Measurements from ENCODE around the gene OR5H1.
"Not testable (repeated sequence)": the region's sequence is repeated elsewhere in the genome, so short reads cannot be mapped to it uniquely, and the experiment has no call there.

OR5H1 gene

DNA sequence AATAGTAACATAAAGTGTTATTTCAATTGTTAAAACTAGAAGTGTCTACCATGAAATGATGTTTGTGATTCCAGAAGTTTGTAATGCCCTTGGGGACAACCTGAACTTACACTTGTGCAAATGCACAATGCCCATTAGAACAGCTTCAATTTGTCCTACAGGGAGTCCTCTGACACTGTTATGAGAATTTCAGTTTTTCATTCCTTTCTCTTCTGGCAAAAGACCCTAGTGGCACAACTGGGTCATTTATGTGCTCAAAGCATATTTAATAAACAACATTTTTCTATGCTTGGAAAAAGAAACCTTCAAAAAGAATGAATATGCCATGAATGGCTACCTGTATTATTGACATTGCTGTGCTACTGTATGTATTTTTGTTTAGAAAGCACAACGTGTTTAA, at the start of gene OR5H1:
Gene OR5H1, plus strand, starts transcription at position 301 of the 400 bp plus-strand sequence. CDS start 1,977 bp downstream, outside the sequence.
- no peak for DNase-seq

DNA sequence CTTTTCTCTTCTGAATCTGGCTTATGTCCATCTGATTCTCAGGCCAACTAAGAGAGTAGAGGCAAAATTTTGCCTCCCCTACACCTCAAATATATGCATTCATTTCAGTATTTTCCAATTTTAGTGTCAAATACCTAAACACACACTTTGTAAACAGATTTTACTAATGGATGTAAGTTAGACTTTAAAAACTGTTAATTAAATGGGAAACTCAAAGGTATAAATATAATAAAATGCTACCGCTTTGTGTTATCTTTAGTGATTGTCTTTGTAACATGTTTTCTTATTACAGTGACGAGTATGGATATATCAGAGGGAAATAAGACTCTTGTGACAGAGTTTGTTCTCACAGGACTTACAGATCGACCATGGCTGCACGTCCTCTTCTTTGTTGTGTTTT, 43.6 kb upstream of the OR5H1 start, which contains the start of gene OR5AC2:
Gene OR5AC2, plus strand, starts transcription at position 301 of the 400 bp plus-strand sequence. Its CDS starts 0 bp downstream, at position 301.
- no peak for DNase-seq

DNA sequence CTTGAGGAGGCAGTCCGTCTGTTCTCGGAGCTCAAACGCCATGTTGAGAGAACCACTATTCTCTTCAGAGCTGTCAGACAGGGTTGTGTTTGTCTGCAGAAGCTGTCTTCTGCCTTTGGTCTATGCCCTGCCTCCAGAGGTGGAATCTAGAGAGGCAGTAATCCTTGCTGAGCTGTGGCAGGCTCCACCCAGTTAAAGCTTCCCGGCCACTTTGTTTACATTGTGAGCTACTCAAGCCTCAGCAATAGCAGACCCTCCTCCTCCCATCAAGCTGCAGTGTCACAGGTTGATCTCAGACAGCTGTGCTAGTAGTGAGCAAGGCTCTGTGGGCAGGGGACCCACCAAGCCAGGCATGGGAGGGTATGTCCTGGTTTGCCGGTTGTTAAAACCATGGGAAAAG, 34.6 kb upstream of the OR5H1 start:
- DNase-seq: no peak

DNA sequence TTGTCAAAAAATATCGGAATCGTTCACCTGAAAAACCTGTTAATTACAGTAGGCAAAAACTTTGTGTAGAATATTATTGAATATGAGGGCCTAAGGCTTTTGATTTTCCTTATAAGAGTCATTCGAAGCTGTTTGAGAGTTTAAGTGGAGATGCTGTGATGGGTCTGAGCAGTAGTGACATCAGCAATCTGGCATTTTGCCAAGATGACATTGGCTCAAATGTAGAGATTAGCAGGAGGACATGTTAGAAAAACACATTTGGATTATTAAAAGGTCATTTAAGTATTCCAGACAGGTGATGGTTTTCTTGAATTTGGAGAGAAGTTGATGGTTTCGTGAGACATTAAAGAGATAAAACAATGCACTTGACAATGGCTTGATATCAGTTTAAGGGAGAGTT, 30.7 kb upstream of the OR5H1 start:
- no peak for DNase-seq

DNA sequence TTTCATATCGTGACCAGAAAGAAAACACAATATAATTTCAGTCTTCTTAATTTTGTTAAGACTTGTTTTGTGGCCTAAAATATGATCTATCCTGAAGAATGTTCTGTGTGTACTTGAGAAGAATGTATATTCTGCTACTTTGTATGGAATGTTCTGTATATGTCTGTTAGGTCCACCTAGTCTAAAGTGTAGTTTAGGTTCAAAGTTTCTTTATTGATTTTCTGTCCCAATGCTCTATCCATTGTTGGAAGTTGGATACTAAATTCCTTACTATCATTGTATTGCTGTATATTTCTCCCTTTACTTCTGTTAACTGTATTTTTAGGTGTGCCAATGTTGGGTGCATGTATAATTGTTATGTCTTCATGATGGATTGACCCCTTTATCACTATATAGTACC, 22.4 kb upstream of the OR5H1 start:
- no peak for DNase-seq

DNA sequence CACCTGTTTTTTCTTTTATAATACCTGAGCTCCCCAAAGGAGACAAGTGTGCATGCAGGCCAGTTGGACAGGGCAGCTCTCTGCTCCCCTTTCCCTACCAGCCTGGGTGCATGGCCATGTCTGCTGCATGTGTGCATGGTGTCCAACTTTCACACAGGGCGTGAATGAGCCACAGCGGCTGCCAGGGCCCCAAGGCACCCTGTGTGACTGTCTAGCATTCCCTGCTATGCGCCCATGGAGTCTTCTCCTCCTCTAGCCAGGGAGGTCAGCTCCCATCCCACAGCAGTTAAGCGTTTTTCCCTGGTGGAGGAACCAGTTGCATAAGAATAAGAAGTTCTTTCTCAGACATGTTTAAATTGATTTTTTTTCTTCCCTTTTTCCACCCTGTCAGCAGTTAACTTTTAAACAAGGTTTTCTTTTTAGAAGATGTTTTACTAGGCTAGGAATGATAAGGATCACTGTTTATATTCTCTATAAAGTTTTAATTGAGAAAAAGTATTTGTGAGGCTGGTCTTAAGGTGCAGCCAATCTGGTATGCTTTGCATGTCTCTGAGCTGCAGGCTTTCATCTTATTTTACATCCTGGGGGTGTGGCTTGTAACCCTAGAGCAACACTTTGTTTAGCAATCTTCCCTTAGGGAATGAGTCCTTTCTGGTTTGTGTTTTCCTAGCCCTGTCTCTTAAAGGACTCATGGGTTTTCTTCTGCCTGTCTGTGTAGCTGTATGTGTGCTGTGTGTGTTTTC, 20.5 kb upstream of the OR5H1 start:
- no peak for DNase-seq

DNA sequence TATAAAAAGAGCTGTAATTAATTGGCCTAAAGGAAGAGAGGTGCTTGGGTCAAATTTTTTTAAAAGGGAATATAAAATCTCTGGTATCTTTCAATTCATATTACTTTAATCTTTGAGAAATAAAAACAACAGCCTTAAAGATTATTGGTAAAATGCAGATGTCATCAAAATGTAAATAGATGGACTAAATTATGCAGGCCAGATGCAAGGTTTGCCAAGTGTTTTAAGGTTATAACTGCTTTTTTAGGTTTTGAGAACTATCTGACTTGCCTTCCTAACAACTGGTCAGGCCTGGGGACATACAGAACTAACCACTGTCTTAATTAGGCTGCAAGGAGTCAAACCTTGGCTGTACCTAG, 20.0 kb upstream of the OR5H1 start:
- DNase-seq: no peak

DNA sequence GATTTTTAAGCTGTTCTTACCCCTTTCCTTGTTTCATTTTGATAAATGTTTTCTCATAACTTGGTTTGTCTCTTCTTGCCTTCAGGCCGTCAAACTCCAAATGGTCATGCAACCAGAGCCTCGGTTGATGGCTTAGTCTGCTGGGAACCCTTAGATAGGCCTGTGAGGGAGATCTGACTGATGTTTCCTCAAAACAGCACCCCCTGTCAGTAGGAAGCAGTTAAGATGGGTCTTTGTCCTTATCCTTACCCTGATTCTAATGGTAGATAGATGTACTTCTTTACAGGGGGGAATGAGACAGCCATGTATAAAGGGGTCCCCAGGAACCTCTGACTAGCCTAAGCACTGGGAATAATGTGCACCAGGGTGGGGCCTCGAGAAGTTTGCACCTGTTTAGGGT, 16.3 kb upstream of the OR5H1 start:
- DNase-seq: no peak

DNA sequence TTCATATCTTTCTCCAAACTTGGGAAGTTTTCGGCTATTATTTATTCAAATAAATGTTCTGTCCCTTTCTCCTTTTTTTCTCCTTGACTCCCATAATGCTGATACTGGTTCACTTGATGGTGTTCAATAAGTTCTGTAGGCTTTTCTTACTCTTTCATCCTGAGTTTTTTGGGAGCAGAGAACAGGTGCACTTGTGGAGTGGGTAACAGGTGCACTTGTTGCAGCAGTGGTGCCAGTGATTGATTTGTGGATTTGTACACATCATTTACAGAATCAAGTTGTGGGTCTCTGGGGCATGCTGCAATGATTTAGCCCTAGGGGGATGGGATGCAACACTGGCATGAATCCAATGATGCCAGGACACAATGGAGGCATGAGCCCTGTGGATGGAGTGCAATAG, 14.8 kb upstream of the OR5H1 start:
- no peak for DNase-seq

DNA sequence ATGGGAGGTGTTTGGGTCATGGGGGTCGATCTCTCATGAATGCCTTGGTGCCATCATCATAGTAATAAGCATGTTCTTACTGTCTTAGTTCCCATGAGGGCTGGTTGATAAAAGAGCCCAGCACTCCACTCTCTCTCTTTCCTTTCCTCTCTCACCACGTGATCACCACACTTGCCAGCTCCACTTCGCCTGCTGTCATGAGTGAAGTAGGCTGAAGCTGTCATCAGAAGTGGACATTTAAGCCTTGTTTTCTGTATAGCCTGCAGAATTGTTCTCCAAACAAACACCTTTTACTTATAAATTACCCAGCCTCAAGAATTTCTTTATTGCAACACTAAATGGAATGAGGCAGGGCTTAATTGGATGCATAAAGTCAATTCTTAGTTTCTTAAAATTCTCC, 6.1 kb downstream of the OR5H1 start:
- DNase-seq: no peak

DNA sequence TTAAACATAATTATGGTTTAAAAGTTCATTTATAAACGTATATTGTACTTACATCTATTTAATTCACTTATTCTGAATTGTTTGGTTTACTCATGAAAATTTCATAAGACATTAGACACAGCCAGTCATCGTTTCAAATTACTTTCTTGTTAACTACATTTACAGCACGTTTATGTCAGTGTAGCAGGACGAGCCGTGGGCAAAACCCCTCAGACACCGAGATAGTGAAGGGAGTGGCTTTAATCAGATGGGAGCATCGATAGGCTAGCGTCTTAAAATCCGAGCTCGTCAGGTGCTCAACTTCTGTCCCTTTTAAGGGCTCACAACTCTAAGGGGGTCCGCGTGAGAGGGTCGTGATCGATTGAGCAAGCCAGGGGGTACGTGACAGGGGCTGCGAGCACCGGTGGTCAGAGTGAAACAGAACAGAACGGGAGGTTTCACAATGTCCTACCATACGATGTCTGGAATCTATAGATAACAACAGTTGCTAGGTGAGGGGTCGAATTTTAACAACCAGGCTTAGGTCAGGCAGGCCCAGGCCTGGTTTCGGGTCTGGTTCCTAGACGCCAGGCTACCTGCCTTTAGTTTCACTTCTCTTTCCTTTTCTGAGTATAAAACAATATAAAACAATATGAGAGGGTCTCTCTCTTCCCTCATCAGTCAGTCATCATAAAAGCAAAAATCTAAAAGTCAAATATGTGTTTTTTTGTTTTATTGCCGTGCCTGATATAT, 7.5 kb downstream of the OR5H1 start:
- not testable (repeated sequence) for DNase-seq

DNA sequence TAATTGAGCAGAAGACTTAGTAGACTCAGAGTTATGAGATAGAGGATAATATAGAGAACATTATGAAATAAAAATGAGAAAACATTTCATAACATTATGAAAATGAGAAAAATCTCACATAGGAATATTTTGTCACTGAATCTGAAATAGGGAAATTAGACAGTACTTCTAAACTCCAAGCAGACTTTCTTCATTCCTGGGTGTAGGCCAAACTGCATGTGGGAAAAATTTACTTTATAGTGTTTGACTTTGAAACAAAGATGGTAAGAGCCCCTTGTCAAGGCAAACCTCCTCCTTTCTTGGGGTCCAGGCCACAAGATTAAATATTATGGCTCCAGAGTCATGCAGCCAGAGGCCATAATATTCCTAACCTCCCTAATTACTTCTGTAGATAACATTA, 10.0 kb downstream of the OR5H1 start:
- no peak for DNase-seq

DNA sequence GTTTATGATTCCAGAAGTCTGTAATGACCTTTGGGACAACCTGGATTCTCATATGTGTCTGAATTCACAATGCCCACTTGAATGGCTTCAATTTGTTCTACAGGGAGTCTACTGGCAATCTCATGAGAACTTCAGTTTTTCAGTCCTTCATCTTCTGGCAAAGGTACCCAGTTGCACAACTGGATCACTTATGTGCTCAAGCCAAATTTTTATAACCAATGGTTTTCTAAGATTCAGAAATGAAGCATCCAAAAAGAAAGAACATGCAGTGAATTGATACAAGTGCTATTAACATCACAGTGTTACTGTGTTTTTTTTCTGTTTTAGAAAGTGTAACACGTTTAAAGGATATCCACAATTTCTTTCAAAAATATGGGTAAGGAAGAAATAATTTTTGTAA, 16.7 kb downstream of the OR5H1 start, which contains the start of gene OR5H14:
Gene OR5H14, plus strand, starts transcription at position 301 of the 400 bp plus-strand sequence. CDS start 1,907 bp downstream, outside the sequence.
- no peak for DNase-seq

DNA sequence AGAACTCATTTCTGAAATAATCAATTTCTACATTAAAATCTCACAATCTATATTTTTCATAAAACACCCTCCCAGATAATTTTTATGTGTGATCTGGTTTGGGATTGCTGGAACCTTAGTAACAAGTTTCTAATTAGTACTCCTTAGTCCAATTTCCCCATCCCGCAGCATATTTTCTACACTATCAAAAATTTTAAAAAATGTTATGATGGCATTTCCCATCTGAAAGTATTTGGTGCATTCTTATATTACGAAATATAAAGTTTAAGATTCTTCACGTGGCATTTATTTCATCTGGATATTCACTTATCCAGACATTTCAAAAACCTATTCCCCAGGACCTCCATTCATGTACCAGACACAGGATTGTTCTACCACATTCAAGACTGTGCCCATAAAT, 18.2 kb downstream of the OR5H1 start:
- DNase-seq: no peak

DNA sequence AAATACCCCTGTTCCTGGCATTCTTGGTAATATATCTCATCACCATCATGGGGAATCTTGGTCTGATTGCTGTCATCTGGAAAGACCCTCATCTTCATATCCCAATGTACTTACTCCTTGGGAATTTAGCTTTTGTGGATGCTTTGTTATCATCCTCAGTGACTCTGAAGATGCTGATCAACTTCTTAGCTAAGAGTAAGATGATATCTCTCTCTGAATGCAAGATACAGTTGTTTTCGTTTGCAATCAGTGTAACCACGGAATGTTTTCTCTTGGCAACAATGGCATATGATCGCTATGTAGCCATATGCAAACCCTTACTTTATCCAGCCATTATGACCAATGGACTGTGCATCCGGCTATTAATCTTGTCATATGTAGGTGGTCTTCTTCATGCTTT, 18.9 kb downstream of the OR5H1 start:
- DNase-seq: not testable (repeated sequence)

DNA sequence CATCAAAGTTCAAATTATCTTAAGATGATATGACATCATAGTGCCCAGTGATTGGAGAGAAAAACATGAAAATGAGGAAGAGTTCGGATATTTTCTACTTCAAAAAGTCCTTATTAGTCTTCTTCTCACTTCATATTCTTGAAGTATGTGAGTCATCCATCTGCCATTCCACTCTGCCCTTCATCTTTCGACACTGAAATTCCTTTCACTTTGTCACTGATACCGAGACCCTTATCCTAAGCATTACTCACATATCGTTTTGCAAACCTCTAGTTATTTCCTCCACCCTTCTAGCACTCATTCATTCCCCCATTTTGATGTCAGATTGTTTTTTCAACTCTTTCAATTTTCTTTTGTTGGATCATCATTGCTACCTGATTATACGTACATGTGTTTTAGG, 20.7 kb downstream of the OR5H1 start:
- DNase-seq: no peak

DNA sequence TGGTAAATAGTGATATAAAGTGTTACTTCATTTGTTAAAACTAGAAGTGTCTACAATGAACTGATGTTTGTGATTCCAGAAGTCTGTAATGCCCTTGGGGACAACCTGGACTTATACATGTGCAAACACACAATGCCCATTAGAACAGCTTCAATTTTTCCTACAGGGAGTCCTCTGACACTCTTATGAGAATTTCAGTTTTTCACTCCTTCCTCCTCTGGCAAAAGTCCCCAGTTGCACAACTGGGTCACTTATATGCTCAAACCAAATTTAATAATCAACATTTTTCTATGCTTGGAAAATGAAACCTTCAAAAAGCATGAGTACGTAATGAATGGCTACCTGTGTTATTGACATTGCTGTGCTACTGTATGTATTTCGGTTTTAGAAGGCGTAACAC, 35.9 kb downstream of the OR5H1 start, which contains the start of gene OR5H15:
Gene OR5H15, plus strand, starts transcription at position 301 of the 400 bp plus-strand sequence. CDS start 2,004 bp downstream, outside the sequence.
- DNase-seq: no peak

DNA sequence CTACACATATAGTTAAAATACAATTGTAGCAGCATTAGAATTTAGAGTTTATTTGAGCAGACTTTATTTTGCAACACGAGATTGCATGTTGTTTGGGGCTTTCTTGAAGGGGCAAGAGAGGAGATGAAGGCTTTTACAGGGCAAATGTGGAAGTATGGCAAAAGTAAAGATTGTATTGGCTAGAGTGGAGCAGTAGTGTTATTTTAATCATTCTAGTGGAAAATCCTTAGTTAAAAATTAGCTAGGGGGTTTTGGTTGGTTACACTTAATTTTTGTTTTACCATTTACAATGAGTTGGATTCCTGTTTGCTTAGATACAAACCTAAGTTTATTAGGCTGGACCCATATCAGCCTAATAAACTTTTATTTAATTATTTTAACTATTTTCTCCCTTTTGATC, 40.5 kb downstream of the OR5H1 start:
- no peak for DNase-seq

DNA sequence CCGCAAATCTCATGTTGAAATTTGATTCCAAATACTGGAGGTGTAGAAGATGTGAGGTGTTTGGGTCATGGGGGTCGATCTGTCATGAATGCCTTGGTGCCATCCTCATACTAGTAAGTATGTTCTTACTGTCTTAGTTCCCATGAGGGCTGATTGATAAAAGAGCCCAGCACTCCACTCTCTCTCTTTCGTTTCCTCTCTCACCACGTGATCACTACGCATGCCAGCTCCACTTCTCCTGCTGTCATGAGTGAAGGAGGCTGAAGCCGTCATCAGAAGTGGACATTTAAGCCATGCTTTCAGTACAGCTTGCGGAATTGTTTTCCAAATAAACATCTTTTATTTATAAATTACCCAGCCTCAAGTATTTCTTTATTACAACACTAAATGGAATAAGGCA, 42.1 kb downstream of the OR5H1 start:
- no peak for DNase-seq

DNA sequence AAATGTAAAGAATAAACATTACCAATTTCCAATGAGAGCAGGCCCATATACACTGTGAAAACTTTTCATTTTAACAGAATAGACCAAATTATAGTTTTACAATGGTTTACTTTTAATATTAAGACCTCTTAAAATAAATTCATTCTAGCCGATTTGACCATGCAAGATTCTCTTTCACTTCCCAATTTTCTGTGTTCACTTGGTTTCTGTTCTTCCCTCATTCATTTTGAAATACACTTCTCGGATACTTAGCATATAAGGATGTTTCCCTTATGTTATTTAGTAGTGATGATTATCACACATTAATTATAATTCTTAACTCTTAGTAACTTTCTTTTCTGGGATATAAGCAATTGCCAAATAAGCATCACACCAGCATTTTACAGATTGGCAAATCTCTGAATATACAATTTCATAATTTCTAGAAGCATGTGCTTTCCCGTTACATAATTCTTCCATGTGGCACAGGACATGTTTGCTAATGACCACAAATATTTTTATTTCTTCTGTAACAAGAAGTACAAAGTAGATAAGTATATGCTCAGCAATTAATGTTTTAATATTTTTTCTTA, 49.9 kb downstream of the OR5H1 start:
- DNase-seq: no peak

DNA sequence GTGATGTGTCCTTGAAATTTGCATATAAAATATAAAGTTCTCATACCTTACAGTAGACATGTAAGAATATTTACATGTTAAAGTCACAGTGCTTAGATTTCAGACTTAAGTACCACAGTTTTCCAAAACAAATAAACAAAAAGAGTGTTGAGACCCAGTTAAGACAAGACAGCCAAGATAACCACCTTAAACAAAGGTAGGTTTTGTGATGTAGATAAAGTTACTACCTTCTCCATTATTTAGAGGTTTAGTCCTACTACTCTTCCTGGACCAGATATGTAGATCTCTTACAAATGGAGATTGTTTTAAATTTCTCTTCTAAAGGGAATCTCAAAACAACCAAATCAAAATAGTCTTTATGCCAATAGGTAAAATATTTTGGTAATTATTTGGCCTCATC, 51.7 kb downstream of the OR5H1 start:
- no peak for DNase-seq

DNA sequence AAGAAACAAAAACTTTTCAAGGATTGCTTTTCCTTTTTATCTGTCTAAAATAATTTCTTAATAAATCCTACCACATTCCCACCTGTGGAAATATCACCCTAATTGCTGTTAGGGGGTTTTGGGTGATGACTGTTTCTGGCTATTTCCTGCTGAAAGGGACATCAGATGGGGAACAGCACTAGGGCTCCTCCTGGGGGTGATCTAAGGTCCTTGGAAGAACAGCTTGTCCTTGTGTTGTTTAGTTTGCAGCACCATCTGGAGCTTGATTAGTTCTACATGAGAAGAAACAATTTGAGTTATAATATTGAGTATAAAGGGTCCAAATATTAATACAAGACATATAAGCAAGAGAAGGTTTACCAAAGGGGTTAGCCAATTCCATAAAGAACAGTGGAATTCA, 54.7 kb downstream of the OR5H1 start:
- no peak for DNase-seq
